H1 (cell line): ENCODE measurements around the gene RPTOR. TPM values are rescaled to one million over a fixed set of nuclear protein-coding genes. Genes with fewer than 3 reads are reported as not detected.
A peak's percentile ranks its signal among the peaks of the same experiment; 100 is the strongest.

Experiments used
- CTCF ChIA-PET: fragments of 300-600 bp; sonication (Branson Sonifier 250); formaldehyde crosslinking; loops from one replicate; lab custom pipeline; 2021; ENCODE audit not compliant: partially characterized antibody; lab: Charles Lee
- POLR2A ChIA-PET: fragments of 300-600 bp; sonication (Branson Sonifier 250); formaldehyde crosslinking; loops from one replicate; lab custom pipeline; 2021; ENCODE audit warnings: inconsistent platforms; ENCODE audit not compliant: partially characterized antibody; lab: Charles Lee
- DNase-seq, 2 experiments: peaks; one replicate each; pipeline versions ENCODE4 v3.0.0 to v3.0.0-alpha.2; 2010 to 2022; ENCODE audit warnings: low spot score in 2 of 2, low read depth in 1 of 2, mixed read lengths in 1 of 2
- FAIRE-seq: peaks from 2 replicates; lab custom pipeline; 2011; peaks lifted over from hg19 to GRCh38; lab: Jason Lieb, UNC
- H2AFZ ChIP-seq: 2 replicates; pipeline ENCODE4 v1.8.1; 2012; ENCODE audit warnings: low read length, inconsistent platforms
- H2AK5ac ChIP-seq: 2 replicates; pipeline ENCODE4 v1.6.1; 2013; ENCODE audit warnings: low read depth, low read length
- H2BK120ac ChIP-seq: replicated peaks from 2 replicates; pipeline ENCODE3; 2013; ENCODE audit warnings: low read depth, low read length, inconsistent platforms
- H2BK12ac ChIP-seq: 2 replicates; pipeline ENCODE4 v1.6.1; 2013; ENCODE audit warnings: low read depth, low read length
- H2BK15ac ChIP-seq: 2 replicates; pipeline ENCODE4 v1.6.1; 2013; ENCODE audit warnings: low read length
- H2BK20ac ChIP-seq: 2 replicates; pipeline ENCODE4 v1.6.1; 2013; ENCODE audit warnings: low read length
- H2BK5ac ChIP-seq: 2 replicates; pipeline ENCODE4 v1.6.1; 2013; ENCODE audit warnings: low read depth, low read length
- H3K14ac ChIP-seq: 2 replicates; pipeline ENCODE4 v1.6.1; 2013; ENCODE audit warnings: inconsistent platforms; ENCODE audit not compliant: insufficient read length
- H3K18ac ChIP-seq: 2 replicates; pipeline ENCODE4 v1.6.1; 2013; ENCODE audit warnings: low read length; ENCODE audit errors: extremely low read depth
- H3K23ac ChIP-seq: 2 replicates; pipeline ENCODE4 v1.6.1; 2013; ENCODE audit warnings: inconsistent platforms; ENCODE audit not compliant: insufficient read length
- H3K23me2 ChIP-seq: 2 replicates; pipeline ENCODE4 v1.6.1; 2013; ENCODE audit warnings: low read depth, low read length
- H3K27ac ChIP-seq: 2 replicates; pipeline ENCODE4 v1.6.1; 2011; ENCODE audit warnings: low read depth, low read length, inconsistent platforms
- H3K27me3 ChIP-seq, 4 experiments: replicated peaks in 1 of 4; 1 replicate in 1 of 4; 2 replicates in 3 of 4; pipeline versions ENCODE4 v1.6.1 to v1.8.1; 2011 to 2013; ENCODE audit warnings: low read length in 3 of 4, mild to moderate bottlenecking in 3 of 4, inconsistent platforms in 2 of 4, mixed read lengths in 2 of 4, moderate library complexity in 1 of 4; ENCODE audit not compliant: control insufficient read depth in 3 of 4, insufficient read depth in 3 of 4; ENCODE audit errors: extremely low read depth in 1 of 4
- H3K36me3 ChIP-seq, 4 experiments: 2 replicates each; pipeline versions ENCODE4 v1.6.1 to v1.8.1; 2011 to 2013; ENCODE audit warnings: mild to moderate bottlenecking in 4 of 4, low read length in 3 of 4, moderate library complexity in 2 of 4, control low read depth in 1 of 4, inconsistent platforms in 1 of 4; ENCODE audit not compliant: insufficient read depth in 4 of 4, control insufficient read depth in 2 of 4
- H3K4ac ChIP-seq: replicated peaks from 2 replicates; pipeline ENCODE3; 2013; ENCODE audit warnings: low read length, low read depth, mixed read lengths, inconsistent platforms; ENCODE audit not compliant: insufficient read length
- H3K4me1 ChIP-seq, 4 experiments: replicated peaks in 1 of 4; 1 replicate in 1 of 4; 2 replicates in 3 of 4; pipeline versions ENCODE4 v1.6.1 to v1.8.1; 2011 to 2013; ENCODE audit warnings: low read length in 3 of 4, inconsistent platforms in 2 of 4, mixed read lengths in 1 of 4; ENCODE audit not compliant: insufficient read depth in 4 of 4, control insufficient read depth in 3 of 4
- H3K4me2 ChIP-seq, 2 experiments: 2 replicates each; pipeline versions ENCODE4 v1.6.1 to v1.8.1; 2011 to 2013; ENCODE audit warnings: low read depth in 2 of 2, low read length in 2 of 2, control low read depth in 1 of 2, inconsistent platforms in 1 of 2, mild to moderate bottlenecking in 1 of 2; ENCODE audit not compliant: insufficient read depth in 1 of 2
- H3K4me3 ChIP-seq, 4 experiments: fragments of 200-600, 300-600 bp in 1 of 4; sonication (generic), shearing (Covaris generic), sonication (Bioruptor Twin) in 1 of 4; 2 replicates each; pipeline versions ENCODE4 v1.5.1 to v1.8.1; 2011 to 2016; ENCODE audit warnings: low read length in 4 of 4, low read depth in 3 of 4, control low read depth in 2 of 4, inconsistent platforms in 2 of 4, mild to moderate bottlenecking in 2 of 4, mixed read lengths in 1 of 4, moderate library complexity in 1 of 4; ENCODE audit not compliant: insufficient read depth in 2 of 4; ENCODE audit errors: extremely low read depth in 1 of 4
- H3K56ac ChIP-seq: replicated peaks from 2 replicates; pipeline ENCODE3; 2013; ENCODE audit warnings: low read depth, mild to moderate bottlenecking, mixed read lengths, low read length, inconsistent platforms; ENCODE audit not compliant: insufficient read length
- H3K79me1 ChIP-seq: 2 replicates; pipeline ENCODE4 v1.6.1; 2013; ENCODE audit warnings: low read depth, low read length, control low read depth
- H3K79me2 ChIP-seq, 2 experiments: 2 replicates each; pipeline versions ENCODE4 v1.6.1 to v1.8.1; 2012 to 2013; ENCODE audit warnings: low read length in 2 of 2, mild to moderate bottlenecking in 2 of 2, inconsistent platforms in 1 of 2; ENCODE audit not compliant: insufficient read depth in 2 of 2, control insufficient read depth in 1 of 2
- H3K9ac ChIP-seq, 4 experiments: replicated peaks in 1 of 4; 1 replicate in 1 of 4; 2 replicates in 3 of 4; pipeline versions ENCODE4 v1.6.1 to v1.8.1; 2011 to 2013; ENCODE audit warnings: low read depth in 3 of 4, low read length in 3 of 4, control low read depth in 2 of 4, mild to moderate bottlenecking in 2 of 4, moderate library complexity in 2 of 4, inconsistent platforms in 1 of 4; ENCODE audit errors: extremely low read depth in 1 of 4
- H3K9me3 ChIP-seq, 2 experiments: 2 replicates each; pipeline versions ENCODE4 v1.6.1 to v1.8.1; 2012 to 2013; ENCODE audit warnings: mild to moderate bottlenecking in 2 of 2, moderate library complexity in 2 of 2, control low read depth in 1 of 2, inconsistent platforms in 1 of 2, low read depth in 1 of 2, low read length in 1 of 2, mixed read lengths in 1 of 2; ENCODE audit not compliant: insufficient read depth in 2 of 2
- H4K20me1 ChIP-seq, 2 experiments: replicated peaks in 1 of 2; 2 replicates each; pipeline versions ENCODE3 to v1.8.1; 2011 to 2013; ENCODE audit warnings: inconsistent platforms in 2 of 2, low read length in 2 of 2, mild to moderate bottlenecking in 1 of 2; ENCODE audit not compliant: insufficient read depth in 2 of 2, control insufficient read depth in 1 of 2
- H4K5ac ChIP-seq: 2 replicates; pipeline ENCODE4 v1.6.1; 2013; ENCODE audit warnings: low read length, low read depth, mixed read lengths, inconsistent platforms; ENCODE audit not compliant: insufficient read length
- H4K8ac ChIP-seq: 2 replicates; pipeline ENCODE4 v1.8.0; 2013; ENCODE audit warnings: mild to moderate bottlenecking, moderate library complexity, low read length, inconsistent platforms; ENCODE audit not compliant: insufficient read depth; ENCODE audit errors: extremely low read depth
- H4K91ac ChIP-seq: replicated peaks from 2 replicates; pipeline ENCODE3; 2013; ENCODE audit warnings: low read length, mixed read lengths, inconsistent platforms; ENCODE audit not compliant: insufficient read length
- CTBP2 ChIP-seq: IDR thresholded peaks from 2 replicates; pipeline ENCODE4 v1.7.0; 2011; ENCODE audit warnings: borderline replicate concordance, mild to moderate bottlenecking, moderate library complexity, mixed read lengths, low read length; ENCODE audit not compliant: insufficient read depth, insufficient read length
- MAX ChIP-seq: IDR thresholded peaks from 2 replicates; pipeline ENCODE4 v1.6.1; 2012; ENCODE audit warnings: inconsistent platforms
- SIN3A ChIP-seq, 2 experiments: IDR thresholded peaks in 1 of 2; conservative IDR thresholded peaks in 1 of 2; 2 replicates each; pipeline ENCODE4 v1.6.1; 2011 to 2012; ENCODE audit warnings: low read length in 2 of 2, improper control_type of control experiment in 1 of 2, low read depth in 1 of 2, mild to moderate bottlenecking in 1 of 2
- WGBS, 2 experiments: shearing (Covaris generic) in 1 of 2; methylation state at CpG; one replicate each; pipeline versions ENCODE4 v1.1.6 to v1.1.7; 2013 to 2015; ENCODE audit warnings: low lambda C conversion rate in 2 of 2, mixed read lengths in 2 of 2, inconsistent platforms in 1 of 2, low coverage in 1 of 2, missing lambda C conversion rate in 1 of 2; ENCODE audit not compliant: insufficient replicate concordance in 2 of 2, insufficient coverage in 1 of 2, insufficient read length in 1 of 2; ENCODE audit errors: extremely low coverage in 1 of 2, missing lambda C conversion rate in 1 of 2; 5-methylcytosine and 5-hydroxymethylcytosine counted together
- polyA plus RNA-seq, 7 experiments: library from polyadenylated mRNA; depleted of rRNA in 3 of 7; stranded (reverse) in 5 of 7; unstranded in 2 of 7; fragments of >200 nt in 5 of 7; fragments of 200-250 nt in 2 of 7; gene quantifications; 1 replicate in 5 of 7; 2 replicates in 1 of 7; 4 replicates in 1 of 7; pipeline versions ENCODE4 v1.2.1 to v1.2.3, GENCODE V29; 2011 to 2013; ENCODE audit warnings: missing spikeins in 2 of 7, mixed read lengths in 2 of 7
- total RNA-seq: library from RNA; stranded (reverse); fragmentation: NEBNext Ultra II Directional; extraction: Animal tissue kit (Norgen Biotek cat#: 25700); gene quantifications from 2 replicates; pipeline ENCODE4 v1.2.1, GENCODE V29; 2021

The RPTOR gene
- total and polyA plus RNA-seq, 2 of the 8 experiments (the other 6 are each of a cell fraction or from before 2014, with no cell fraction given), result 6.9 to 28.7 TPM

GRCh38 chr17:80786470-80786869, 241.8 kb downstream of the RPTOR start:
- Histone ChIP-seq H4K20me1 (peaks cover 0 to 3% of the 10 kb centered on the region in 2 experiments), H3K23me2 (no peaks in the 10 kb centered on the region)

More at GRCh38 chr17:80786470-80786869, 241.8 kb downstream of the RPTOR start:
- Histone ChIP-seq H3K79me2 (no peaks in the 10 kb centered on the region), H4K5ac (no peak overlapping the region), H3K23ac (no peak overlapping the region), H3K4me3 (no peak overlapping the region), H3K27me3 (no peaks in the 10 kb centered on the region), H2BK120ac (no peak overlapping the region), H3K27ac (no peak overlapping the region), H3K14ac (no peak overlapping the region), H4K91ac (no peak overlapping the region), H3K4me1 (peaks cover 5 to 9% (median 7%) of the 10 kb centered on the region in 4 experiments; a peak in 6 of 7 replicates), H2BK5ac (no peak overlapping the region), H2AFZ (no peak overlapping the region), H3K4ac (no peak overlapping the region), H3K4me2 (no peak overlapping the region), H3K9ac (no peak overlapping the region), H2AK5ac (no peak overlapping the region), H4K8ac (no peak overlapping the region), H2BK20ac (no peak overlapping the region), H2BK12ac (no peak overlapping the region), H3K79me1 (no peaks in the 10 kb centered on the region), H2BK15ac (no peak overlapping the region), H3K36me3 (no peaks in the 10 kb centered on the region), H3K9me3 (no peaks in the 10 kb centered on the region), H3K56ac (no peak overlapping the region), H3K18ac (no peak overlapping the region)
- ChIA-PET POLR2A (interaction anchor here (1.5 kb wide), 1 partner anchor 15 kb away, joined by 3 read pairs; no protein-coding TSS in a partner anchor), CTCF (interaction anchor here (1.0 to 1.8 kb wide), 2 partner anchors 11 to 14 kb away, joined by 3 read pairs; no protein-coding TSS in a partner anchor)
- 84% methylated on average over 9 of the region's 9 CpGs; no CpG with 5 or more reads in 1 of the 2 experiments for WGBS, 2 experiments
- TF ChIP-seq SIN3A (conservative IDR thresholded peaks at IDR 0.05 in 1 of 2, IDR thresholded peaks at IDR 0.05 in 1 of 2; ENCODE audit: low read depth in 1 of 2, low read length in 2 of 2) (0 out of 4 replicates have a peak, but pooled peaks of 1 of the 2 experiments have one; percentile 17), CTBP2 (no peak), MAX (peak; percentile 38; the same call in 1 of the 2 replicates)
- no peak for DNase-seq
- no peak for FAIRE-seq
